Stomach (tissue), 9 donors: ENCODE measurements around the gene DEPDC1. TPM values are rescaled to one million over a fixed set of nuclear protein-coding genes. Genes with fewer than 3 reads are reported as not detected.
"Not testable (repeated sequence)": the region's sequence is repeated elsewhere in the genome, so short reads cannot be mapped to it uniquely, and the experiment has no call there.

Source experiments
- DNase-seq, 2 donors: peaks; one replicate each; pipeline versions ENCODE4 v3.0.0 to v3.0.0-alpha.2; 2013 to 2019
- H3K27ac ChIP-seq, 5 donors: fragments of 200-600 bp in 4 of 5; sonication (generic) in 4 of 5; one replicate each; pipeline ENCODE4 v1.5.1; 2013 to 2019; ENCODE audit warnings: mild to moderate bottlenecking in 1 of 5, moderate library complexity in 1 of 5
- H3K27me3 ChIP-seq, 3 donors: fragments of 200-600 bp; sonication (generic); one replicate each; pipeline ENCODE4 v1.5.1; 2017 to 2019; ENCODE audit warnings: mixed run types in 1 of 3
- H3K36me3 ChIP-seq, 4 donors: fragments of 200-600 bp; sonication (generic); 1 replicate in 3 of 4; 2 replicates in 1 of 4; pipeline ENCODE4 v1.5.1; 2016 to 2019
- H3K4me1 ChIP-seq, 4 donors: fragments of 200-600 bp; sonication (generic); one replicate each; pipeline ENCODE4 v1.5.1; 2016 to 2019
- H3K4me3 ChIP-seq, 4 donors: fragments of 200-600 bp; sonication (generic) in 3 of 4; one replicate each; pipeline ENCODE4 v1.5.1; 2016 to 2019; ENCODE audit warnings: mild to moderate bottlenecking in 1 of 4
- H3K9me3 ChIP-seq, 4 donors: fragments of 200-600 bp; sonication (generic); one replicate each; pipeline ENCODE4 v1.5.1; 2016 to 2019
- EP300 ChIP-seq: sonication (generic); formaldehyde crosslinking; IDR thresholded peaks from one replicate; pipeline ENCODE4 v1.6.1; 2017; ENCODE audit warnings: antibody characterized with exemption
- POLR2A ChIP-seq, 4 donors: fragments of 450-650 bp; IDR thresholded peaks; one replicate each; pipeline ENCODE4 v1.6.1; 2016; ENCODE audit warnings: antibody characterized with exemption in 4 of 4, control low read depth in 2 of 4, mild to moderate bottlenecking in 1 of 4, moderate library complexity in 1 of 4
- POLR2AphosphoS5 ChIP-seq, 3 donors: sonication (generic); formaldehyde crosslinking; IDR thresholded peaks; one replicate each; pipeline ENCODE4 v1.6.1; 2016; ENCODE audit warnings: antibody characterized with exemption in 3 of 3
- WGBS, 5 donors: extraction: QIAGEN DNeasy Blood & Tissue Kit in 3 of 5; methylation state at CpG; one replicate each; pipeline versions ENCODE4 v1.1.5 to v1.1.7; 2013 to 2018; 5-methylcytosine and 5-hydroxymethylcytosine counted together
- intact Hi-C: fragments of 100-400 bp; cut with DNase I; formaldehyde crosslinking; loops from one replicate; pipeline ENCODE4 v1.15.1; 2023; ENCODE audit warnings: low total_unique reads
- polyA plus RNA-seq, 3 donors: library from polyadenylated mRNA; stranded (reverse); fragments of 200-250 nt; gene quantifications; one replicate each; pipeline ENCODE4 v1.2.3, GENCODE V29; 2013
- total RNA-seq, 5 donors: library from RNA; depleted of rRNA; stranded (reverse); fragments of >200 nt; gene quantifications; one replicate each; pipeline versions ENCODE4 v1.1.0 to v1.2.3, GENCODE V29; 2014 to 2016
- TF ChIP-seq, protein P1 (sequence below), 7 experiments: fragments of 450-650 bp in 4 of 7; fragments of 200-600 bp in 3 of 7; sonication (generic) in 3 of 7; IDR thresholded peaks; one replicate each; pipeline ENCODE4 v1.5.1; 2016 to 2019; ENCODE audit warnings: antibody characterized with exemption in 7 of 7, control low read depth in 2 of 7, mild to moderate bottlenecking in 1 of 7
- donor health status: healthy with polysubstance abuse.
- donor health status: Bipolar disorder and iron deficiency.
- donor health status: healthy.

DEPDC1 gene
- total and polyA plus RNA-seq, 8 donors, result 0.29 to 16.3 (median 2.4) TPM; not detected in 1

DNA sequence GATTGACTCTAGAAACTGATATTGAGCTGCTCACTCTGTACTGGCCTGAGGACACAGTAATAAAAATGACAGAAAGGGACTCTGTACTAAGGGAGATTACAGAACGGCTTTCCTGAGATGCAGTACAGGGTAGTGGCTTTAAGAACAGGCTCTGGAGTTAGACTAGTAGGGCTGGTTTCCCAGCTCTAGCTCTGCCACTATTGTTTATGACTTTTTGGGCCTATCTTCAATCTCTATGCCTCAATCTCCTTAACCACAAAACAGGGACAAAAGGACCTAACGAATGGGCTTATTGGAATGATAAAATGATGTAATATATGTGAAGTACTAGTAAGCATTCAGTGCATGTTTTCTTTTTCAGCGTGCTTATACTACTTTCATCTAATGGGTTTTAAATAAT lies 1.4 kb downstream of the DEPDC1 start:
- peak in 1 of 2 donors; percentile 10 for DNase-seq
- WGBS, 5 donors, result 63 to 83% (median 67%) methylated on average over 3 of the region's 3 CpGs

DNA sequence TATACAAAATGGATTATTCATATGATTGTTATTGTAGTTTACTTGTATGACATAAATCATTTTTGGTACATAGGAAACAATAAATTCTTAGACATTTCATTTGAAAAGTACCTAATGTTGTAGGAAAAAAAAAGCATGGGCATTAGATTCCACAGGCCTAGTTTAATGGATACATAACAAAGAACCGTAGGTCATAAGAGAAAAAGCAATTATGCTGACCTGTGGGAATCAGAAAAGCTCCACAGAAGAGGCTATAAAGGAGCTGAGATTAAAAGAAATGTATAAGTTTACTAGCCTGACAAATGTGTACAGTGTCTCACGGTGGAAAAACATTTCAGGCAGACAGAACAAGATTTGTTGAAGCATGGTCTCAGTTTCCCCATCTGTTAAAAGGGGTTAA lies 3.7 kb downstream of the DEPDC1 start:
- Histone ChIP-seq H3K36me3 (no peaks in the 10 kb centered on the region), H3K4me1 (peaks cover 6 to 21% (median 17%) of the 10 kb centered on the region in 4 donors), H3K27me3 (no peaks in the 10 kb centered on the region), H3K27ac (no peak overlapping the region), H3K4me3 (no peak overlapping the region), H3K9me3 (no peaks in the 10 kb centered on the region)
- no peak for DNase-seq
- intact Hi-C loops, result no loop called here
- WGBS, 5 donors, result 64 to 84% (median 81%) methylated on average over 2 of the region's 2 CpGs
- TF ChIP-seq, protein P1, sequence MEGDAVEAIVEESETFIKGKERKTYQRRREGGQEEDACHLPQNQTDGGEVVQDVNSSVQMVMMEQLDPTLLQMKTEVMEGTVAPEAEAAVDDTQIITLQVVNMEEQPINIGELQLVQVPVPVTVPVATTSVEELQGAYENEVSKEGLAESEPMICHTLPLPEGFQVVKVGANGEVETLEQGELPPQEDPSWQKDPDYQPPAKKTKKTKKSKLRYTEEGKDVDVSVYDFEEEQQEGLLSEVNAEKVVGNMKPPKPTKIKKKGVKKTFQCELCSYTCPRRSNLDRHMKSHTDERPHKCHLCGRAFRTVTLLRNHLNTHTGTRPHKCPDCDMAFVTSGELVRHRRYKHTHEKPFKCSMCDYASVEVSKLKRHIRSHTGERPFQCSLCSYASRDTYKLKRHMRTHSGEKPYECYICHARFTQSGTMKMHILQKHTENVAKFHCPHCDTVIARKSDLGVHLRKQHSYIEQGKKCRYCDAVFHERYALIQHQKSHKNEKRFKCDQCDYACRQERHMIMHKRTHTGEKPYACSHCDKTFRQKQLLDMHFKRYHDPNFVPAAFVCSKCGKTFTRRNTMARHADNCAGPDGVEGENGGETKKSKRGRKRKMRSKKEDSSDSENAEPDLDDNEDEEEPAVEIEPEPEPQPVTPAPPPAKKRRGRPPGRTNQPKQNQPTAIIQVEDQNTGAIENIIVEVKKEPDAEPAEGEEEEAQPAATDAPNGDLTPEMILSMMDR (IDR thresholded peaks at IDR 0.05), result no peak
- TF ChIP-seq EP300 (no peak), POLR2A (IDR thresholded peaks at IDR 0.05) (no peak)

More for the DNA sequence above, 1.4 kb downstream of the DEPDC1 start:
- intact Hi-C loops, result no loop called here
- Histone ChIP-seq H3K27me3 (no peaks in the 10 kb centered on the region), H3K36me3 (no peaks in the 10 kb centered on the region), H3K9me3 (no peaks in the 10 kb centered on the region), H3K4me3 (peak overlapping the region in 1 of 4 donors; percentile 66), H3K4me1 (peaks cover 6 to 21% (median 17%) of the 10 kb centered on the region in 4 donors), H3K27ac (no peak overlapping the region)
- TF ChIP-seq POLR2A (IDR thresholded peaks at IDR 0.05) (no peak), POLR2AphosphoS5 (IDR thresholded peaks at IDR 0.05) (no peak), EP300 (no peak)
- TF ChIP-seq, protein P1 (IDR thresholded peaks at IDR 0.05), result no peak

DNA sequence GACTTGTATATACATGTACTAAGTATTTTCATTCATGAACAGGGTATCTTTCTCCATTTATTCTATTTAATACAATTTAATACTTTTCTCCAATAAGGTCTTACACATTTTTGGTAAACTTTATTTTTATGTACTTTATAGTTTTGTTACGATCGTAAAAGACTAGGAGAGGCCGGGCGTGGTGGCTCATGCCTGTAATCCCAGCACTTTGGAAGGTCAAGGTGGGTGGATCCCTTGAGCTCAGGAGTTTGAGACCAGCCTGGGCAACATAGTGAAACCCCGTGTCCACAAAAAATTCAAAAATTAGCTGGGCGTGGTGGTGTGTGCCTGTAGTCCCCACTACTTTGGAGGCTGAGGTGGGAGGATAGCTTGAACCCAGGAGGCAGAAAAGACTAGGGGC lies 4.6 kb downstream of the DEPDC1 start:
- 95 to 99% (median 97%) methylated on average over 6 of the region's 6 CpGs for WGBS, 5 donors
- intact Hi-C loops, H3K9me3 ChIP-seq: not testable (repeated sequence)

DNA sequence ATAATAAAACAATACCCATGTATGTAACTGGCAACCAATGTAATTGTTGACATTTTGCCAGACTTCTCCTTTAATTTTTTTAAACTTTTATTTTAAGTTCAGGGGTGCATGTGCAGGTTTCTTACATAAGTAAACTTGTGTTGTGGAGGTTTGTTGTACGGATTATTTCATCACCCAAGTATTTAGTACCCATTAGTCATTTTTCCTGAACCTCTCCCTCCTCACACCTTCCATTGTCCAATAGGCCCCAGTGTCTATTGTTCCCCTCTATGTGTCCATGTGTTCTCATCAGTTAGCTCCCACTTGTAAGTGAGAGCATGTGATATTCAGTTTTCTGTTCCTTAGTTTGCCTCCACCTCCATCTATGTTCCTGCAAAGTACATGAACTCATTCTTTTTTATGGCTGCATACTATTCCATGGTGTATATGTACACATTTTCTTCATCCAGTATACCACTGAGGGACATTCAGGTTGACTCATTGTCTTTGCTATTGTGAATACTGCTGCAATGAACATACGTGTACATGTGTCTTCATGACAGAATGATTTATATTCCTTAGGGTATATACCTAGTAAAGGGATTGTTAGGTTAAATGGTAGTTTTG lies 6.7 kb downstream of the DEPDC1 start:
- peaks cover 0 to under 1% (median 0%) of the 10 kb centered on the region in 4 donors for H3K4me1 ChIP-seq
- no peaks in the 10 kb centered on the region for H3K27me3 ChIP-seq
- no peak for DNase-seq
- H3K9me3 ChIP-seq, result no peaks in the 10 kb centered on the region
- no peak overlapping the region for H3K4me3 ChIP-seq
- H3K27ac ChIP-seq, result no peak overlapping the region
- 92 to 100% (median 96%) methylated on average over 2 of the region's 2 CpGs for WGBS, 5 donors
- no peaks in the 10 kb centered on the region for H3K36me3 ChIP-seq
- no peak for TF ChIP-seq POLR2A (IDR thresholded peaks at IDR 0.05)
- no peak for TF ChIP-seq POLR2AphosphoS5 (IDR thresholded peaks at IDR 0.05)
- TF ChIP-seq, protein P1 (IDR thresholded peaks at IDR 0.05), result no peak
- no peak for TF ChIP-seq EP300
- intact Hi-C loops, result no loop called here

More for the DNA sequence above, 4.6 kb downstream of the DEPDC1 start:
- not testable (repeated sequence) for H3K27ac ChIP-seq, H3K4me3 ChIP-seq, H3K36me3 ChIP-seq, DNase-seq, H3K27me3 ChIP-seq
- H3K4me1 ChIP-seq, result peaks cover 6 to 16% (median 14%) of the 10 kb centered on the region in 4 donors

DNA sequence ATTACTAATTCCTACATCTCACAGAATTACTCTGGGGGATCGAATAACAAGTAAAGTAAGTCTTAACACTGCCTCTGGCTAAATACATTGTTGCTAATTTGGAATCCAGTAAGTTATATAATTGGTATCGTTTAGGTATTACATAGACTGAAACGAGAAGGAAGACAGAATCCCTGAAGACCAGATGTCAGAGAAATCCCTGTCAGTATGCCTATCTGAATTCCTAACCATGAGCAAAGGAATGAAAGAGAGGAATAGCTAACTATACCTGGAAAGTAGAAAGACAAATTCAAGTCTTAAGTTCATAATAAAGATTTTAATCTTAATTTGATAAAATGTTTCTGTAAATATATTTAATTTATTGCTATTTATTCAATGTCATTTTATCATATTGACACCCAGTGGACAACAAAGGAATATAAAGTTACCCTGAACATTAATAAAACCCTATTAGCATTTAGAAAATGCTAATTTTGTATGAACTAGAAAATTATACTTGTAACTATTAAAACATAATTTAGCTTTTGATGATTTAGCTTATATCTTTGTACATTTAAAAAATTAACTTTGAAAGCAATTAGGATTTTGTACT lies 11.4 kb downstream of the DEPDC1 start:
- H3K36me3 ChIP-seq, result no peaks in the 10 kb centered on the region
- no peak overlapping the region for H3K27ac ChIP-seq
- no peaks in the 10 kb centered on the region for H3K4me1 ChIP-seq
- DNase-seq, result no peak
- H3K27me3 ChIP-seq, result no peaks in the 10 kb centered on the region
- 58 to 89% (median 79%) methylated on average over 3 of the region's 3 CpGs for WGBS, 5 donors
- intact Hi-C loops, result no loop called here
- H3K4me3 ChIP-seq, result no peak overlapping the region
- TF ChIP-seq EP300 (no peak), POLR2A (IDR thresholded peaks at IDR 0.05) (no peak), POLR2AphosphoS5 (IDR thresholded peaks at IDR 0.05) (no peak)
- TF ChIP-seq, protein P1 (IDR thresholded peaks at IDR 0.05), result no peak
- H3K9me3 ChIP-seq, result no peaks in the 10 kb centered on the region
